GM12878 (cell line): Measurements from ENCODE around the gene SLC5A10. TPM values are rescaled to one million over a fixed set of nuclear protein-coding genes. Genes with fewer than 3 reads are reported as not detected.
A peak's percentile ranks its signal among the peaks of the same experiment; 100 is the strongest.
"Not testable (repeated sequence)": the region's sequence is repeated elsewhere in the genome, so short reads cannot be mapped to it uniquely, and the experiment has no call there.

ENCODE experiments used
- ATAC-seq: fragments of 200-7000 bp; cut with Tn5 transposase; 3 replicates; pipeline ENCODE4 v1.9.1; 2020; ENCODE audit warnings: mild to moderate bottlenecking, moderate library complexity
- BruUV-seq: library from RNA; stranded (reverse); fragments of 400-500 nt; replicated peaks from 2 replicates; lab custom pipeline; 2021; lab: Mats Ljungman, UMichigan
- CTCF ChIA-PET: fragments of 300-600 bp; sonication (Branson Sonifier 250); formaldehyde crosslinking; extraction: SDS; loops from one replicate; lab custom pipeline; 2021; ENCODE audit warnings: inconsistent platforms; lab: Yijun Ruan, JAX
- POLR2A ChIA-PET: fragments of 350-600 bp; formaldehyde crosslinking; extraction: SDS; loops from one replicate; lab custom pipeline; 2021; ENCODE audit warnings: inconsistent platforms; lab: Charles Lee
- RAD21 ChIA-PET: fragments of 300-600 bp; sonication (Branson Sonifier 250); formaldehyde crosslinking; loops from one replicate; lab custom pipeline; 2023; ENCODE audit warnings: antibody characterized with exemption; ENCODE audit not compliant: unreplicated experiment; lab: Charles Lee
- SMC1A ChIA-PET: fragments of 300-600 bp; sonication (Branson Sonifier 250); formaldehyde crosslinking; loops from one replicate; lab custom pipeline; 2023; ENCODE audit not compliant: unreplicated experiment, uncharacterized antibody; lab: Charles Lee
- DNase-seq: peaks from one replicate; pipeline ENCODE4 v3.0.0-alpha.2; 2011; ENCODE audit warnings: low read depth, low spot score
- FAIRE-seq: peaks from 3 replicates; lab custom pipeline; 2011; peaks lifted over from hg19 to GRCh38; lab: Jason Lieb, UNC
- H2AFZ ChIP-seq: 2 replicates; pipeline ENCODE4 v1.6.0; 2011; ENCODE audit warnings: low read depth, low read length, control low read depth; ENCODE audit not compliant: control insufficient read depth
- H3K27ac ChIP-seq: 2 replicates; pipeline ENCODE4 v1.5.1; 2011; ENCODE audit warnings: control low read depth; ENCODE audit not compliant: control insufficient read depth, insufficient read depth
- H3K27me3 ChIP-seq, 2 experiments: replicated peaks in 1 of 2; 2 replicates each; pipeline versions ENCODE4 v1.6.0 to v1.6.1; 2011; ENCODE audit warnings: low read length in 1 of 2; ENCODE audit not compliant: control insufficient read depth in 2 of 2, insufficient read depth in 2 of 2
- H3K36me3 ChIP-seq, 2 experiments: 2 replicates each; pipeline ENCODE4 v1.5.1; 2011; ENCODE audit warnings: low read length in 1 of 2; ENCODE audit not compliant: control insufficient read depth in 2 of 2, insufficient read depth in 2 of 2
- H3K4me1 ChIP-seq: 2 replicates; pipeline ENCODE4 v1.6.1; 2011; ENCODE audit warnings: mild to moderate bottlenecking, low read length, moderate library complexity, mixed read lengths; ENCODE audit not compliant: control insufficient read depth, insufficient read depth
- H3K4me2 ChIP-seq: 2 replicates; pipeline ENCODE4 v1.6.0; 2011; ENCODE audit warnings: control low read depth; ENCODE audit not compliant: control insufficient read depth, insufficient read depth
- H3K4me3 ChIP-seq: fragments of 200-600 bp; sonication (generic); 2 replicates; pipeline ENCODE4 v1.5.1; 2016
- H3K79me2 ChIP-seq: 2 replicates; pipeline ENCODE4 v1.6.0; 2011; ENCODE audit warnings: low read length; ENCODE audit not compliant: control insufficient read depth, insufficient read depth
- H3K9ac ChIP-seq: 2 replicates; pipeline ENCODE4 v1.8.0; 2011; ENCODE audit warnings: low read length, control low read depth, mixed read lengths; ENCODE audit not compliant: control insufficient read depth, insufficient read depth
- H3K9me3 ChIP-seq: replicated peaks from 3 replicates; pipeline ENCODE4 v1.5.1; 2011; ENCODE audit warnings: mild to moderate bottlenecking, low read length; ENCODE audit not compliant: control insufficient read depth, insufficient read depth
- H4K20me1 ChIP-seq: 2 replicates; pipeline ENCODE4 v1.6.0; 2011; ENCODE audit not compliant: control insufficient read depth, insufficient read depth
- CTCF ChIP-seq, 3 experiments: IDR thresholded peaks in 2 of 3; conservative IDR thresholded peaks in 1 of 3; 2 replicates each; pipeline ENCODE4 v1.5.1; 2011; ENCODE audit warnings: low read depth in 3 of 3, low read length in 3 of 3, mild to moderate bottlenecking in 3 of 3, control low read depth in 2 of 3, moderate library complexity in 2 of 3, inconsistent platforms in 1 of 3, mixed read lengths in 1 of 3; ENCODE audit not compliant: control insufficient read depth in 2 of 3, insufficient read depth in 1 of 3; ENCODE audit errors: extremely low read depth in 1 of 3
- RAD21 ChIP-seq: IDR thresholded peaks from 2 replicates; pipeline ENCODE4 v1.6.1; 2011; ENCODE audit warnings: mild to moderate bottlenecking, low read depth, low read length, moderate library complexity; ENCODE audit not compliant: insufficient read depth
- WGBS: methylation state at CpG from one replicate; pipeline ENCODE4 v1.1.6; 2016; ENCODE audit warnings: low lambda C conversion rate; ENCODE audit not compliant: insufficient replicate concordance, insufficient coverage; ENCODE audit errors: missing lambda C conversion rate; 5-methylcytosine and 5-hydroxymethylcytosine counted together
- in situ Hi-C: fragments of 300-500 bp; cut with MboI; formaldehyde crosslinking; loops from 9 replicates; pipeline ENCODE4 v1.14.3; 2018; ENCODE audit warnings: mixed read lengths
- intact Hi-C: fragments of 100-400 bp; cut with micrococcal nuclease; formaldehyde crosslinking; loops from one replicate; pipeline ENCODE4 v1.14.2; 2022; ENCODE audit not compliant: unreplicated experiment
- polyA plus RNA-seq, 11 experiments: library from polyadenylated mRNA; depleted of rRNA in 4 of 11; unstranded in 6 of 11; stranded (reverse) in 5 of 11; fragments of >200 nt; fragmentation: Nextera tagmentation in 4 of 11; fragmentation: Illumina TruSeq in 1 of 11; extraction: Ambion mirVana in 4 of 11; extraction: Trizol in 1 of 11; gene quantifications; 1 replicate in 1 of 11; 2 replicates in 10 of 11; pipeline versions ENCODE4 v1.2.1 to v1.2.3, GENCODE V29; 2011 to 2016; ENCODE audit warnings: inconsistent platforms in 2 of 11, missing spikeins in 2 of 11, low read depth in 1 of 11
- total RNA-seq, 4 experiments: library from RNA; depleted of rRNA in 3 of 4; stranded (reverse); fragments of >200 nt in 3 of 4; fragmentation: Illumina TruSeq in 1 of 4; extraction: Trizol in 1 of 4; gene quantifications; 2 replicates each; pipeline versions ENCODE4 v1.2.1 to v1.2.3, GENCODE V29; 2013 to 2021

The SLC5A10 gene
- total and polyA plus RNA-seq, 10 of the 15 experiments (the other 5 are each of a cell fraction or from before 2014, with no cell fraction given), result under 0.01 to 0.18 (median 0.07) TPM; not detected in 4

- H2AFZ ChIP-seq, RAD21 ChIA-PET, H3K9ac ChIP-seq, H3K9me3 ChIP-seq, DNase-seq, H3K27me3 ChIP-seq, H3K4me1 ChIP-seq, H3K4me3 ChIP-seq, H3K36me3 ChIP-seq, H4K20me1 ChIP-seq, intact Hi-C loops, in situ Hi-C loops, CTCF ChIA-PET, H3K4me2 ChIP-seq, H3K27ac ChIP-seq, SMC1A ChIA-PET, POLR2A ChIA-PET, H3K79me2 ChIP-seq: not testable (repeated sequence)
- peak in 2 of 3 experiments; percentile 7 to 33; a peak in 2 of 6 replicates for TF ChIP-seq CTCF (IDR thresholded peaks at IDR 0.05 in 2 of 3, conservative IDR thresholded peaks at IDR 0.05 in 1 of 3; ENCODE audit: control insufficient read depth in 2 of 3, extremely low read depth in 1 of 3, insufficient read depth in 1 of 3, low read depth in 3 of 3, low read length in 3 of 3)
- peak; percentile 23; the same call in 1 of the 2 replicates for TF ChIP-seq RAD21
- ATAC-seq (peak; percentile 77), FAIRE-seq (peak; percentile 13)
- TSS peak; percentile 54 for BruUV-seq
- WGBS, result no CpG with 5 or more reads among the region's 4 CpGs
Observed at GRCh38 chr17:19031729-19032128, 79.8 kb downstream of the SLC5A10 start.

GRCh38 chr17:19032377-19032988 lies 80.5 kb downstream of the SLC5A10 start:
- DNase-seq, CTCF ChIA-PET, H3K4me2 ChIP-seq, H3K4me3 ChIP-seq, H4K20me1 ChIP-seq, POLR2A ChIA-PET, H3K79me2 ChIP-seq, BruUV-seq, H3K4me1 ChIP-seq, SMC1A ChIA-PET, H3K9me3 ChIP-seq, H2AFZ ChIP-seq, RAD21 ChIA-PET, H3K36me3 ChIP-seq, intact Hi-C loops, in situ Hi-C loops, H3K27ac ChIP-seq, H3K27me3 ChIP-seq, H3K9ac ChIP-seq: not testable (repeated sequence)
- FAIRE-seq, result peak; percentile 87
- peak; percentile 78 for ATAC-seq
- WGBS, result no CpG with 5 or more reads among the region's 24 CpGs

GRCh38 chr17:19036186-19036585 lies 84.2 kb downstream of the SLC5A10 start:
- DNase-seq, H3K4me3 ChIP-seq, RAD21 ChIA-PET, CTCF ChIA-PET, H3K4me2 ChIP-seq, H2AFZ ChIP-seq, H3K9me3 ChIP-seq, H4K20me1 ChIP-seq, intact Hi-C loops, POLR2A ChIA-PET, H3K36me3 ChIP-seq, in situ Hi-C loops, H3K27me3 ChIP-seq, H3K27ac ChIP-seq, H3K4me1 ChIP-seq, SMC1A ChIA-PET, H3K79me2 ChIP-seq, H3K9ac ChIP-seq, BruUV-seq: not testable (repeated sequence)
- FAIRE-seq (peak; percentile 84), ATAC-seq (peak; percentile 55)
- no CpG with 5 or more reads among the region's 6 CpGs for WGBS
